Measurements from ENCODE around the gene ARL8A.

Gene ARL8A

GRCh38 chr1:202134645-202135172, 9.8 kb downstream of the ARL8A start:
- no peak for DNase-seq

GRCh38 chr1:202133989-202134388, 10.5 kb downstream of the ARL8A start:
- no peak for DNase-seq

- no peak for DNase-seq
Measured at GRCh38 chr1:202133496-202133895, 11.0 kb downstream of the ARL8A start.

GRCh38 chr1:202133001-202133400, 11.5 kb downstream of the ARL8A start:
- peak; percentile 26 to 56 (median 44) for DNase-seq

- DNase-seq: no peak
Measured at GRCh38 chr1:202131956-202132821, 12.3 kb downstream of the ARL8A start.

- no peak for DNase-seq
Measured at GRCh38 chr1:202130816-202131522, 13.6 kb downstream of the ARL8A start.

- no peak for DNase-seq
Measured at GRCh38 chr1:202130297-202130721, 14.2 kb downstream of the ARL8A start.

GRCh38 chr1:202129453-202130296, 14.9 kb downstream of the ARL8A start:
- no peak for DNase-seq

- no peak for DNase-seq
Measured at GRCh38 chr1:202127836-202128622, 16.5 kb downstream of the ARL8A start.

- no peak for DNase-seq
Measured at GRCh38 chr1:202127061-202127460, 17.5 kb downstream of the ARL8A start.

- peak in 1 of 4 experiments; percentile 25 for DNase-seq
Measured at GRCh38 chr1:202126426-202126825, 18.1 kb downstream of the ARL8A start.

- no peak for DNase-seq
Measured at GRCh38 chr1:202125611-202126010, 18.9 kb downstream of the ARL8A start.

- DNase-seq: no peak
Measured at GRCh38 chr1:202124142-202124541, 20.4 kb downstream of the ARL8A start.

- DNase-seq: no peak
Measured at GRCh38 chr1:202123336-202123813, 21.2 kb downstream of the ARL8A start.

GRCh38 chr1:202122639-202123335, 21.8 kb downstream of the ARL8A start, which contains the start of gene GPR37L1:
Gene GPR37L1 (plus strand): TSS chr1:202122917. CDS start chr1:202122964, 47 bp downstream.
- DNase-seq: no peak

- DNase-seq: no peak
Measured at GRCh38 chr1:202121006-202121405, 23.5 kb downstream of the ARL8A start.

- no peak for DNase-seq
Measured at GRCh38 chr1:202117898-202118371, 26.6 kb downstream of the ARL8A start.

- DNase-seq: no peak
Measured at GRCh38 chr1:202116287-202116686, 28.2 kb downstream of the ARL8A start.

- no peak for DNase-seq
Measured at GRCh38 chr1:202113690-202114300, 30.7 kb downstream of the ARL8A start.
